NCI-H128 (cell line): ENCODE results near the gene COA1.
"Not testable (repeated sequence)": the region's sequence is repeated elsewhere in the genome, so short reads cannot be mapped to it uniquely, and the experiment has no call there.

ENCODE experiments used
- DNase-seq: peaks from one replicate; lab custom pipeline; 2025; ENCODE audit not compliant: unreplicated experiment; lab: John Stamatoyannopoulos, UW

Gene COA1

GRCh38 chr7:43692582-43693373 is 36.5 kb downstream of the COA1 start:
- DNase-seq: no peak

- no peak for DNase-seq
Measured at GRCh38 chr7:43691611-43692010, 37.7 kb downstream of the COA1 start.

- no peak for DNase-seq
Measured at GRCh38 chr7:43689115-43689514, 40.2 kb downstream of the COA1 start.

GRCh38 chr7:43687866-43688265 is 41.5 kb downstream of the COA1 start:
- not testable (repeated sequence) for DNase-seq

- no peak for DNase-seq
Measured at GRCh38 chr7:43686991-43687390, 42.3 kb downstream of the COA1 start.

GRCh38 chr7:43680736-43681135 is 48.6 kb downstream of the COA1 start:
- DNase-seq: no peak

- no peak for DNase-seq
Measured at GRCh38 chr7:43679210-43680068, 49.9 kb downstream of the COA1 start.

- no peak for DNase-seq
Measured at GRCh38 chr7:43678315-43678714, 51.0 kb downstream of the COA1 start.

GRCh38 chr7:43677864-43678263 is 51.5 kb downstream of the COA1 start:
- no peak for DNase-seq

GRCh38 chr7:43674559-43675436 is 54.5 kb downstream of the COA1 start:
- DNase-seq: no peak

GRCh38 chr7:43673243-43673976 is 55.9 kb downstream of the COA1 start:
- DNase-seq: not testable (repeated sequence)

- DNase-seq: no peak
Measured at GRCh38 chr7:43671521-43671920, 57.8 kb downstream of the COA1 start.

GRCh38 chr7:43669286-43670081 is 59.8 kb downstream of the COA1 start:
- DNase-seq: no peak

GRCh38 chr7:43668035-43668434 is 61.3 kb downstream of the COA1 start:
- no peak for DNase-seq

- no peak for DNase-seq
Measured at GRCh38 chr7:43666938-43667337, 62.4 kb downstream of the COA1 start.

- DNase-seq: no peak
Measured at GRCh38 chr7:43664681-43665080, 64.6 kb downstream of the COA1 start.

- no peak for DNase-seq
Measured at GRCh38 chr7:43660141-43660540, 69.2 kb downstream of the COA1 start.

- no peak for DNase-seq
Measured at GRCh38 chr7:43659549-43659896, 69.8 kb downstream of the COA1 start.

GRCh38 chr7:43658718-43659548 is 70.4 kb downstream of the COA1 start:
- no peak for DNase-seq
